Chondrocyte (in vitro differentiated cells): ENCODE data around the gene PRRX2. TPM values are rescaled to one million over a fixed set of nuclear protein-coding genes. Genes with fewer than 3 reads are reported as not detected.
A peak's percentile ranks its signal among the peaks of the same experiment; 100 is the strongest.

ENCODE experiments used
- DNase-seq: peaks from one replicate; pipeline ENCODE4 v3.0.0; 2021; ENCODE audit warnings: mixed read lengths, low spot score
- H3K27ac Mint-ChIP-seq: one replicate; pipeline ENCODE4 v1.8.0; 2021; ENCODE audit warnings: mild to moderate bottlenecking, moderate library complexity, mixed read lengths; ENCODE audit not compliant: unreplicated experiment
- H3K27me3 Mint-ChIP-seq: 2 replicates; pipeline ENCODE4 v1.8.0; 2021; ENCODE audit warnings: low read depth, mixed read lengths
- H3K36me3 Mint-ChIP-seq: 2 replicates; pipeline ENCODE4 v1.8.0; 2021; ENCODE audit warnings: low read depth, mixed read lengths
- H3K4me1 Mint-ChIP-seq: 2 replicates; pipeline ENCODE4 v1.8.0; 2021; ENCODE audit warnings: low read depth, mild to moderate bottlenecking, mixed read lengths
- H3K4me3 Mint-ChIP-seq: one replicate; pipeline ENCODE4 v1.8.0; 2021; ENCODE audit warnings: mild to moderate bottlenecking, moderate library complexity, mixed read lengths; ENCODE audit not compliant: unreplicated experiment
- H3K9me3 Mint-ChIP-seq: 2 replicates; pipeline ENCODE4 v1.8.0; 2021; ENCODE audit warnings: low read depth, mixed read lengths
- total RNA-seq: library from RNA; stranded (reverse); gene quantifications from 3 replicates; pipeline ENCODE4 v1.2.1, GENCODE V29; 2021
- TF ChIP-seq, protein P1 (sequence below): fragments of 200-600 bp; sonication (generic); IDR thresholded peaks from 2 replicates; pipeline ENCODE4 v1.5.0; 2021; ENCODE audit warnings: antibody characterized with exemption, mild to moderate bottlenecking, moderate library complexity

The PRRX2 gene
- total RNA-seq, 1 donor from 2014 or later: 5.7 TPM

DNA sequence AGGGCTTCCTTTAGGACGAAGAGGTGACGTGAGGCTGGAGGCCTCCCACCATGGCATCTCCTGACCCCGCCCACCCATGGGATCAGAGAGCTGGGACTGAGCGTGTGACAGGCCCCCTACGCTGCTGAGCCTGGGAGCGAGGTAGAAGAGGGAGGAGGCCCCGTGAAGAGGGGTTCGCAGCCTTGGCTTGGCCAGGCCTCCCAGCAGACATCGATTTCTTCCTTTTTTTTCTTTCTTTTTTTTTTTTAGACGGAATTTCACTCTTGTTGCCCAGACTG is 47.9 kb downstream of the PRRX2 start:
- no peak for DNase-seq

DNA sequence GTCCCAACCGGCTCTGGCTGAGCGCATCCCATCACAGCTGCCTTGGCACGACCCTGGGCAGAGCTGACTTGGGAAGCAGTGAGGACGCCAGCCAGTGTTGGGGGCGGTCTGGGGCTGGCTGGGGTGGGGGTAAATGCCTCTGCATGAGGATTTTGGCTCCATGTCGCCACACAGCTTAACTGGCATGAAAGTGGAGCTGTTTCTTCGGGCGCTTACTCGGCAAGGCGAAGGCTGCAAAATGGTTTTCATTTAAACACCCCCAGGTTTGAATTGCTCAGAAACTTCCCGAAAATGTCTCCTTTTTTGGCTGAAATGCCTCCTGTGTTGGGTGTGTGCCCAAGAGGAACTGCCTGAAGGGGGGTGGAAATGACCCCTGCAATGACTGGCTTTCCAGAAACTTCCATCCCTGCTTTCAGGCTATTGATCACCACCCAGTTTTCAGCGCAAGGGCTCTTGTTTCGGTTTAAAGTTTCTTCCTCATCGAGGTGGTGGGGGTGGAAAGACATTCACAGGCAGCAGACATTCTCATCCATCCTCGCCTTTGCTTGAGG is 49.1 kb downstream of the PRRX2 start:
- DNase-seq: no peak
- Mint-ChIP-seq H3K4me3 (no peak overlapping the region), H3K27me3 (no peaks in the 10 kb centered on the region), H3K27ac (peak overlapping the region; percentile 81), H3K36me3 (no peaks in the 10 kb centered on the region), H3K4me1 (peaks cover 48% of the 10 kb centered on the region), H3K9me3 (peaks cover 2% of the 10 kb centered on the region)
- TF ChIP-seq, protein P1, sequence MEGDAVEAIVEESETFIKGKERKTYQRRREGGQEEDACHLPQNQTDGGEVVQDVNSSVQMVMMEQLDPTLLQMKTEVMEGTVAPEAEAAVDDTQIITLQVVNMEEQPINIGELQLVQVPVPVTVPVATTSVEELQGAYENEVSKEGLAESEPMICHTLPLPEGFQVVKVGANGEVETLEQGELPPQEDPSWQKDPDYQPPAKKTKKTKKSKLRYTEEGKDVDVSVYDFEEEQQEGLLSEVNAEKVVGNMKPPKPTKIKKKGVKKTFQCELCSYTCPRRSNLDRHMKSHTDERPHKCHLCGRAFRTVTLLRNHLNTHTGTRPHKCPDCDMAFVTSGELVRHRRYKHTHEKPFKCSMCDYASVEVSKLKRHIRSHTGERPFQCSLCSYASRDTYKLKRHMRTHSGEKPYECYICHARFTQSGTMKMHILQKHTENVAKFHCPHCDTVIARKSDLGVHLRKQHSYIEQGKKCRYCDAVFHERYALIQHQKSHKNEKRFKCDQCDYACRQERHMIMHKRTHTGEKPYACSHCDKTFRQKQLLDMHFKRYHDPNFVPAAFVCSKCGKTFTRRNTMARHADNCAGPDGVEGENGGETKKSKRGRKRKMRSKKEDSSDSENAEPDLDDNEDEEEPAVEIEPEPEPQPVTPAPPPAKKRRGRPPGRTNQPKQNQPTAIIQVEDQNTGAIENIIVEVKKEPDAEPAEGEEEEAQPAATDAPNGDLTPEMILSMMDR: no peak

More for the DNA sequence above, 47.9 kb downstream of the PRRX2 start:
- TF ChIP-seq, protein P1: no peak
- Mint-ChIP-seq H3K4me1 (peaks cover 52% of the 10 kb centered on the region), H3K27ac (peak overlapping the region; percentile 92), H3K4me3 (no peak overlapping the region), H3K9me3 (peaks cover 2% of the 10 kb centered on the region), H3K36me3 (no peaks in the 10 kb centered on the region), H3K27me3 (no peaks in the 10 kb centered on the region)

GRCh38 chr9:129716091-129716490 is 50.6 kb downstream of the PRRX2 start:
- peaks cover 2% of the 10 kb centered on the region for H3K9me3 Mint-ChIP-seq

GRCh38 chr9:129717991-129718390 is 52.5 kb downstream of the PRRX2 start:
- no peak for DNase-seq
- Mint-ChIP-seq H3K36me3 (no peaks in the 10 kb centered on the region), H3K4me1 (peaks cover 27% of the 10 kb centered on the region), H3K9me3 (peaks cover 2% of the 10 kb centered on the region), H3K27me3 (peaks cover 2% of the 10 kb centered on the region), H3K4me3 (no peak overlapping the region), H3K27ac (no peak overlapping the region)
- TF ChIP-seq, protein P1: no peak

More at GRCh38 chr9:129716091-129716490, 50.6 kb downstream of the PRRX2 start:
- DNase-seq: no peak
- Mint-ChIP-seq H3K27me3 (peaks cover 2% of the 10 kb centered on the region), H3K4me3 (no peak overlapping the region), H3K4me1 (peaks cover 43% of the 10 kb centered on the region), H3K27ac (peak overlapping the region; percentile 81), H3K36me3 (no peaks in the 10 kb centered on the region)
- TF ChIP-seq, protein P1: no peak

GRCh38 chr9:129718647-129719046 is 53.2 kb downstream of the PRRX2 start:
- Mint-ChIP-seq H3K27me3 (peaks cover 2% of the 10 kb centered on the region), H3K9me3 (peaks cover 2% of the 10 kb centered on the region), H3K4me3 (no peak overlapping the region), H3K4me1 (peaks cover 23% of the 10 kb centered on the region), H3K36me3 (no peaks in the 10 kb centered on the region), H3K27ac (no peak overlapping the region)
- no peak for DNase-seq
- TF ChIP-seq, protein P1: no peak
